Loucy (cell line): ENCODE measurements around the gene GNG8.

Experiments used
- H2AFZ ChIP-seq: fragments of 200-600 bp; sonication (generic); 2 replicates; pipeline ENCODE4 v1.6.0; 2016; ENCODE audit warnings: antibody characterized with exemption, mild to moderate bottlenecking, low read length, moderate library complexity
- H3F3A ChIP-seq: fragments of 200-600 bp; 2 replicates; pipeline ENCODE4 v1.6.0; 2016; ENCODE audit warnings: antibody characterized with exemption, low read depth, mild to moderate bottlenecking
- H3K27me3 ChIP-seq: fragments of 200-600 bp; sonication (generic); 2 replicates; pipeline ENCODE4 v1.6.1; 2014; ENCODE audit warnings: low read length, mild to moderate bottlenecking; ENCODE audit not compliant: insufficient read depth, poor library complexity, severe bottlenecking
- H3K36me3 ChIP-seq: fragments of 200-600 bp; sonication (generic); 2 replicates; pipeline ENCODE4 v1.6.1; 2016; ENCODE audit warnings: low read length; ENCODE audit not compliant: insufficient read depth
- H3K4me1 ChIP-seq: fragments of 200-600 bp; sonication (generic); 2 replicates; pipeline ENCODE4 v1.5.1; 2014; ENCODE audit warnings: low read length, mild to moderate bottlenecking; ENCODE audit not compliant: insufficient read depth, poor library complexity, severe bottlenecking
- H3K4me2 ChIP-seq: fragments of 200-600 bp; sonication (generic); 2 replicates; pipeline ENCODE4 v1.6.0; 2014; ENCODE audit warnings: antibody characterized with exemption, low read length, low read depth, mild to moderate bottlenecking; ENCODE audit not compliant: poor library complexity, severe bottlenecking
- H3K4me3 ChIP-seq: fragments of 200-600 bp; sonication (generic); 2 replicates; pipeline ENCODE4 v1.5.1; 2014; ENCODE audit warnings: low read length, mild to moderate bottlenecking, mixed read lengths; ENCODE audit not compliant: poor library complexity, severe bottlenecking
- H3K79me2 ChIP-seq: fragments of 200-600 bp; sonication (generic); 2 replicates; pipeline ENCODE4 v1.6.1; 2014; ENCODE audit warnings: low read length; ENCODE audit not compliant: insufficient read depth
- H3K9ac ChIP-seq: fragments of 200-600 bp; sonication (generic); 2 replicates; pipeline ENCODE4 v1.6.0; 2014; ENCODE audit warnings: mild to moderate bottlenecking, low read depth, low read length, moderate library complexity; ENCODE audit not compliant: poor library complexity, severe bottlenecking
- H3K9me2 ChIP-seq: fragments of 200-600 bp; sonication (generic); replicated peaks from 2 replicates; pipeline ENCODE4 v1.6.1; 2016; ENCODE audit warnings: low read depth, low read length, mixed read lengths
- H3K9me3 ChIP-seq: fragments of 200-600 bp; sonication (generic); 2 replicates; pipeline ENCODE4 v1.6.1; 2014; ENCODE audit warnings: mild to moderate bottlenecking, antibody characterized with exemption, low read length, low read depth; ENCODE audit not compliant: insufficient read depth
- H4K20me1 ChIP-seq: fragments of 200-600 bp; sonication (generic); 2 replicates; pipeline ENCODE4 v1.6.0; 2014; ENCODE audit warnings: antibody characterized with exemption, low read length, mild to moderate bottlenecking; ENCODE audit not compliant: insufficient read depth, poor library complexity, severe bottlenecking
- CTCF ChIP-seq: fragments of 200-600 bp; sonication (generic); conservative IDR thresholded peaks from 2 replicates; pipeline ENCODE4 v1.5.1; 2014; ENCODE audit warnings: mild to moderate bottlenecking, antibody characterized with exemption, low read length
- EZH2phosphoT487 ChIP-seq: fragments of 200-600 bp; IDR thresholded peaks from 2 replicates; pipeline ENCODE4 v1.6.1; 2018; ENCODE audit warnings: antibody characterized with exemption, mild to moderate bottlenecking, moderate library complexity, borderline replicate concordance

GNG8 gene

GRCh38 chr19:46611776-46612175 lies 24.2 kb downstream of the GNG8 start:
- Histone ChIP-seq H3K9me2 (no peaks in the 10 kb centered on the region), H3K4me3 (no peak overlapping the region), H4K20me1 (peaks cover 17% of the 10 kb centered on the region), H3K4me2 (no peak overlapping the region), H3K79me2 (peaks cover 17% of the 10 kb centered on the region), H3K4me1 (peaks cover 22% of the 10 kb centered on the region), H3K9me3 (no peaks in the 10 kb centered on the region), H3K36me3 (peaks cover 39% of the 10 kb centered on the region; the same call in 1 of the 2 replicates), H2AFZ (no peak overlapping the region), H3K27me3 (no peaks in the 10 kb centered on the region), H3K9ac (no peak overlapping the region), H3F3A (peaks cover 9% of the 10 kb centered on the region; the same call in 1 of the 2 replicates)
- TF ChIP-seq EZH2phosphoT487 (no peak), CTCF (no peak)

DNA sequence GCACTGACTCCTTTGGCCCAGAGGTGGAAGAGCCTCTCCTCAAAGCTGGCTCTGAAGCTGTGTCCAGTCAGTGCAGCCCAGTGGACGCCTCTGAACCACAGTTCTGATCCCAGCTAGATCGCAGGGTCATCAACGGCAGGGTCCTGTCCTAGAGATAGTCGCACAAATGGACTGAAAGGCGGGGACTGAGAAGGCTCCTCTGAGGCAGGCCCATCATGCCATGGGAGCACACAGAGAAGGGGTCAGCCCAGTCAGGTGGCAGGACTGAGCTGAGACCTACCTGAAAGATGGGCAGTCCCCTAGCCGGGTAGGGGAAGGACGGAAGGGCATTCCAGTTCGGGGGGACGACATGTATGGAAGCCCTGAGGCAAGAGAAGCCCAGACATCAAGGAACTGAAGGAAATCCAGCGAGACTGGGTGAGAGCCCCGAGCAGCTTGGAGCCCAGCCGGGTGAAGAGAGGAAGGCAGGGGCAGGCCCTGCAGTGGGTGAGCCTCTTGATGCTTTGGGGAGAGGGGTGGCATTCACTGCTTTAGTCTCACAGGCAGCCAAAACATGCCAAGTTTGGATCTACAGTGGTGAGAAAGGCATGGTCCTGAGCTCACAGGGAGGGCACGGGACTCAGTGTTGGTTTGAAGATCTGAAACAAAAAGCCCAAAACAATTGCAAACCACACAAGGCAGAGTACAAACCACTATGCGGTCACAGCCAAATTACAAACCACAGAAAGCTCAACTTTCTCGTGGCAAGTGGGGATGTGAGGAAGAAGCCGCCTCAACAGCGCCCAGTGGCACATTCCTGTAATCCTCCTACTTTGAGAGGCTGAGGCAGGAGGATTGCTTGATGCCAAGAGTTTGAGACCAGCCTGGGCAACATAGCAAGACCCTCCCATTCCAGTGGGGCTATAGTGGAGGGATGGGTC lies 24.9 kb downstream of the GNG8 start:
- Histone ChIP-seq H3K27me3 (no peaks in the 10 kb centered on the region), H2AFZ (no peak overlapping the region), H3K4me3 (no peak overlapping the region), H3K79me2 (peaks cover 24% of the 10 kb centered on the region), H3F3A (peaks cover 9% of the 10 kb centered on the region; the same call in 1 of the 2 replicates), H3K9ac (no peak overlapping the region), H4K20me1 (peaks cover 24% of the 10 kb centered on the region), H3K9me2 (no peaks in the 10 kb centered on the region), H3K36me3 (peaks cover 46% of the 10 kb centered on the region; the same call in 1 of the 2 replicates), H3K9me3 (no peaks in the 10 kb centered on the region), H3K4me1 (peaks cover 19% of the 10 kb centered on the region), H3K4me2 (no peak overlapping the region)
- TF ChIP-seq EZH2phosphoT487: no peak
- TF ChIP-seq CTCF: no peak

- H3K4me2 ChIP-seq: no peak overlapping the region
- H3K9ac ChIP-seq: no peak overlapping the region
- TF ChIP-seq CTCF (no peak), EZH2phosphoT487 (no peak)
- H3K4me1 ChIP-seq: peaks cover 22% of the 10 kb centered on the region
- H4K20me1 ChIP-seq: peaks cover 31% of the 10 kb centered on the region
- H3K27me3 ChIP-seq: no peaks in the 10 kb centered on the region
- no peaks in the 10 kb centered on the region for H3K9me2 ChIP-seq
- peaks cover 53% of the 10 kb centered on the region; the same call in 1 of the 2 replicates for H3K36me3 ChIP-seq
- H3F3A ChIP-seq: peaks cover 9% of the 10 kb centered on the region; the same call in 1 of the 2 replicates
- no peaks in the 10 kb centered on the region for H3K9me3 ChIP-seq
- no peak overlapping the region for H3K4me3 ChIP-seq
- peaks cover 31% of the 10 kb centered on the region for H3K79me2 ChIP-seq
- H2AFZ ChIP-seq: no peak overlapping the region
Measured at GRCh38 chr19:46610413-46610775, 25.6 kb downstream of the GNG8 start.
